Measurements from ENCODE around the gene BMPR2.

The BMPR2 gene

GRCh38 chr2:202608142-202608852, 232.2 kb downstream of the BMPR2 start:
- peak; percentile 89 to 96 for DNase-seq

DNA sequence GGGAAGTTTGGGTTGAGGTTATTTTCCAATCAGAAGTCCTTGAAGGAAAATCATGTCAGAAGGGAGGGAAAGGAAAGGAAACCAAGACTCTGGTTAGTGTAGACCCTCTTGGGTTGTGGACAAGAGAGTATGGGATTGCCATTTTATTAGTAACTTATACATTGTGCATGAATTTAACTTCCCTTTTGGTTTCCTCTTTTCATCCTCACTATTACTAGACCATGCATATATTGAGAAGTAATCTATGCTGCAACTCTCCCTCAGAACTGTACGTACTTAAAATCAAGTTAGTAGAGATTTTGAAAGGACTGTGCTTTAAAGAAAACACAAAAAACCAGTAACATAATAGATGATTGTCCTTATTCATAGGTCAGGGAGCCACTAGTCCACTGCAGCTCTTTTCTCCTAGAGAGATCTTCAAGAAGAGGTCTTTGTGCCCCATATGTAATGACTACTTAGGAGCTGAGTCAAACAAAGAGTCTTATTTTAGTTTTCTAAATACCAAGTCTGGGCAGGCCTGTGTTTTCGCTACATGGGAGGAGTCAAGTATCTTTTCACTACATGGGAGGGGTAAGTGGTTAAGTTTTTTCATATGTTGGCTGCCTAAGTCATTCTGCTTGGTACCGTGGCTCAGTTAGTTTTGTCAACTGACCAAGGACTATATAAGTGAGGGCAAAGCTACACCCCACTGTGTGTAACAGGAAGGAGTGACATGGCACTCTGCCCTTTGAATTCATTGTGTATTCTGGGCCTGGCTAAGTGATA, 233.4 kb downstream of the BMPR2 start:
- peak; percentile 50 to 71 for DNase-seq

GRCh38 chr2:202610380-202610779, 234.3 kb downstream of the BMPR2 start:
- DNase-seq, result no peak

DNA sequence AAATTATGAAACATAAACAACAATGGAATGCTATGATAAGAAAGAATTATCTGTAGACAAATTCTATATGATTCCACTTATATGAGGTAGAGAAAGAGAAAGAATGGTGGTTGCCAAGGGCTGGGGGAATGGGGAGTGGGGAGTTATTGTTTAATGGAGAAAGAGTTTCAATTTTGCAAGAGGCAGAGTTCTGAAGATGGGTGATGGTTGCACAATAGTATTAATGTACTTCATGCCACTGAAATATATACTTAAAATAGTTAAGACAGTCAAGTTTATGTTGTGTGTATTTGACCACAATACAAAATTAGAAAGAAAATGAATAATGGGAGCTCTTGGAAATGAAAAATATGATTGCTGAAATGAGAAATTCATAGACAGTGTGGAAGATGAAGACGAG, 236.0 kb downstream of the BMPR2 start:
- no peak for DNase-seq

DNA sequence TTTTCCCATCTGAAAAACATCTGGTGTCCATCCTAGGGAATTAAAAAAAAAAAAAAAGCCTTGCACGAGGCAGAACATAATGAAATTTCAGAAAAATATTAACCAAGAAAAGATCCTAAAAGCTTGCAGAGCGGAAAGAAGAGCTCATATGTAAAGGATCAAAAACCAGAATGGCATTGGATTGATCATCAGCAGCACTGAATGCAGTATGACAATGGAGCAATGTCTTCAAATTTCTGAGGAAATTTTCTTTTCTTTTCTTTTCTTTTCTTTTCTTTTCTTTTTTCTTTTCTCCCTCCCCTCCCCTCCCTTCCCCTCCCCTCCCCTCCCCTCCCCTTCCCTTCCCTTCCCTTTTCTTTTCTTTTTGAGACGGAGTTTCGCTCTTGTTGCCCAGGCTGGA, 237.4 kb downstream of the BMPR2 start:
- DNase-seq, result no peak

Measured in Kasumi-1 (cell line).